ENCODE measurements around the gene ZNF695. TPM values are rescaled to one million over a fixed set of nuclear protein-coding genes. Genes with fewer than 3 reads are reported as not detected.
"Not testable (repeated sequence)": the region's sequence is repeated elsewhere in the genome, so short reads cannot be mapped to it uniquely, and the experiment has no call there.

The ZNF695 gene
- total RNA-seq (2014; rRNA removed; shearing (Covaris generic)): 2.5 and 8.9 TPM in 2 replicates

- DNase-seq (ENCODE audit: low read depth): peak; percentile 98
Measured at GRCh38 chr1:247007511-247008405, at the start of gene ZNF695. Gene ZNF695 (minus strand): TSS chr1:247008057. CDS start chr1:247007908, 149 bp downstream.

- no peak for DNase-seq (ENCODE audit: low read depth)
Measured at GRCh38 chr1:247056071-247056470, 48.2 kb upstream of the ZNF695 start.

GRCh38 chr1:247054992-247055415 is 47.1 kb upstream of the ZNF695 start:
- peak; percentile 54 for DNase-seq (ENCODE audit: low read depth)

- no peak for DNase-seq (ENCODE audit: low read depth)
Measured at GRCh38 chr1:247047702-247048101, 39.8 kb upstream of the ZNF695 start.

- no peak for DNase-seq (ENCODE audit: low read depth)
Measured at GRCh38 chr1:247047260-247047659, 39.4 kb upstream of the ZNF695 start.

GRCh38 chr1:247043406-247043805 is 35.5 kb upstream of the ZNF695 start:
- DNase-seq (ENCODE audit: low read depth): no peak

GRCh38 chr1:247037511-247038320 is 29.9 kb upstream of the ZNF695 start:
- DNase-seq (ENCODE audit: low read depth): no peak

GRCh38 chr1:247032306-247032705 is 24.4 kb upstream of the ZNF695 start:
- not testable (repeated sequence) for DNase-seq (ENCODE audit: low read depth)

- DNase-seq (ENCODE audit: low read depth): not testable (repeated sequence)
Measured at GRCh38 chr1:247024658-247025057, 16.8 kb upstream of the ZNF695 start.

- peak; percentile 77 for DNase-seq (ENCODE audit: low read depth)
Measured at GRCh38 chr1:247013391-247013790, 5.5 kb upstream of the ZNF695 start.

- no peak for DNase-seq (ENCODE audit: low read depth)
Measured at GRCh38 chr1:247008406-247008799, 546 bp upstream of the ZNF695 start.

GRCh38 chr1:247004081-247004480 is 3.8 kb downstream of the ZNF695 start:
- DNase-seq (ENCODE audit: low read depth): not testable (repeated sequence)

GRCh38 chr1:246989901-246990300 is 18.0 kb downstream of the ZNF695 start:
- no peak for DNase-seq (ENCODE audit: low read depth)

GRCh38 chr1:246988316-246988715 is 19.5 kb downstream of the ZNF695 start:
- DNase-seq (ENCODE audit: low read depth): no peak

GRCh38 chr1:246987083-246987690 is 20.7 kb downstream of the ZNF695 start:
- no peak for DNase-seq (ENCODE audit: low read depth)

GRCh38 chr1:246978785-246979184 is 29.1 kb downstream of the ZNF695 start:
- no peak for DNase-seq (ENCODE audit: low read depth)

GRCh38 chr1:246978281-246978680 is 29.6 kb downstream of the ZNF695 start:
- no peak for DNase-seq (ENCODE audit: low read depth)

GRCh38 chr1:246971969-246972368 is 35.9 kb downstream of the ZNF695 start:
- DNase-seq (ENCODE audit: low read depth): no peak

- peak; percentile 42 for DNase-seq (ENCODE audit: low read depth)
Measured at GRCh38 chr1:246971090-246971721, 36.7 kb downstream of the ZNF695 start.

GRCh38 chr1:246969621-246970020 is 38.2 kb downstream of the ZNF695 start:
- no peak for DNase-seq (ENCODE audit: low read depth)

- no peak for DNase-seq (ENCODE audit: low read depth)
Measured at GRCh38 chr1:246966502-246966901, 41.4 kb downstream of the ZNF695 start.
